Keratinocyte (primary cell): ENCODE data around the gene ZNFX1. TPM values are rescaled to one million over a fixed set of nuclear protein-coding genes. Genes with fewer than 3 reads are reported as not detected.

Source experiments
- DNase-seq: peaks from one replicate; pipeline ENCODE4 v3.0.0-alpha.2; 2011; ENCODE audit warnings: low read depth, missing footprints, low spot score
- FAIRE-seq: peaks from 2 replicates; lab custom pipeline; 2011; peaks lifted over from hg19 to GRCh38; lab: Jason Lieb, UNC
- H2AFZ ChIP-seq: 2 replicates; pipeline ENCODE4 v1.6.0; 2012; ENCODE audit warnings: low read length, control low read depth, inconsistent platforms; ENCODE audit not compliant: control insufficient read depth
- H3K27ac ChIP-seq: 2 replicates; pipeline ENCODE4 v1.5.1; 2011; ENCODE audit warnings: low read length; ENCODE audit not compliant: control insufficient read depth, insufficient read depth
- H3K27me3 ChIP-seq: 3 replicates; pipeline ENCODE4 v1.6.0; 2011; ENCODE audit warnings: low read length; ENCODE audit not compliant: control insufficient read depth, insufficient read depth; ENCODE audit errors: extremely low read depth
- H3K36me3 ChIP-seq, 2 experiments: 2 replicates in 1 of 2; 3 replicates in 1 of 2; pipeline ENCODE4 v1.5.1; 2011; ENCODE audit warnings: low read length in 2 of 2, mild to moderate bottlenecking in 1 of 2; ENCODE audit not compliant: control insufficient read depth in 2 of 2, insufficient read depth in 2 of 2; ENCODE audit errors: extremely low read depth in 1 of 2
- H3K4me1 ChIP-seq: 3 replicates; pipeline ENCODE4 v1.5.1; 2011; ENCODE audit warnings: low read length; ENCODE audit not compliant: control insufficient read depth, insufficient read depth; ENCODE audit errors: extremely low read depth
- H3K4me2 ChIP-seq: 3 replicates; pipeline ENCODE4 v1.6.0; 2011; ENCODE audit warnings: low read depth, low read length; ENCODE audit not compliant: control insufficient read depth, insufficient read depth; ENCODE audit errors: extremely low read depth
- H3K4me3 ChIP-seq, 3 experiments: fragments of 200-600 bp in 1 of 3; sonication (generic) in 1 of 3; 2 replicates in 2 of 3; 3 replicates in 1 of 3; pipeline ENCODE4 v1.5.1; 2011 to 2016; ENCODE audit warnings: low read length in 3 of 3, mild to moderate bottlenecking in 3 of 3, control low read depth in 2 of 3, inconsistent platforms in 1 of 3, low read depth in 1 of 3, mixed read lengths in 1 of 3, mixed run types in 1 of 3, moderate library complexity in 1 of 3; ENCODE audit not compliant: control insufficient read depth in 2 of 3, insufficient read depth in 2 of 3; ENCODE audit errors: extremely low read depth in 1 of 3
- H3K79me2 ChIP-seq: 2 replicates; pipeline ENCODE4 v1.6.0; 2012; ENCODE audit warnings: low read length; ENCODE audit not compliant: control insufficient read depth, insufficient read depth
- H3K9ac ChIP-seq: 3 replicates; pipeline ENCODE4 v1.6.0; 2011; ENCODE audit warnings: low read length; ENCODE audit not compliant: control insufficient read depth, insufficient read depth; ENCODE audit errors: extremely low read depth
- H3K9me1 ChIP-seq: 3 replicates; pipeline ENCODE4 v1.6.0; 2011; ENCODE audit warnings: low read length; ENCODE audit not compliant: control insufficient read depth, insufficient read depth; ENCODE audit errors: extremely low read depth
- H3K9me3 ChIP-seq: 2 replicates; pipeline ENCODE4 v1.5.1; 2012; ENCODE audit warnings: low read depth, low read length; ENCODE audit not compliant: control insufficient read depth
- H4K20me1 ChIP-seq: 3 replicates; pipeline ENCODE4 v1.6.0; 2011; ENCODE audit warnings: low read length; ENCODE audit not compliant: control insufficient read depth, insufficient read depth; ENCODE audit errors: extremely low read depth
- CTCF ChIP-seq, 3 experiments: IDR thresholded peaks in 1 of 3; conservative IDR thresholded peaks in 1 of 3; optimal IDR thresholded peaks in 1 of 3; 2 replicates in 2 of 3; 3 replicates in 1 of 3; pipeline versions ENCODE3 to v1.5.1; 2011; ENCODE audit warnings: low read length in 3 of 3, mild to moderate bottlenecking in 3 of 3, moderate library complexity in 2 of 3, control low read depth in 1 of 3, inconsistent platforms in 1 of 3; ENCODE audit not compliant: insufficient read depth in 2 of 3; ENCODE audit errors: extremely low read depth in 1 of 3
- EZH2 ChIP-seq: IDR thresholded peaks from one replicate; pipeline ENCODE4 v1.6.1; 2012; ENCODE audit warnings: inconsistent platforms, mild to moderate bottlenecking, low read length, moderate library complexity
- dilution Hi-C: fragments of 300-500 bp; cut with MboI; formaldehyde crosslinking; loops from one replicate; pipeline ENCODE4 v1.7.0; 2020; ENCODE audit warnings: low sequenced_read_pairs; ENCODE audit not compliant: extremely low pct_ligation_motif_present
- polyA plus RNA-seq, 5 experiments: library from polyadenylated mRNA; depleted of rRNA in 3 of 5; stranded (reverse) in 3 of 5; stranded (forward) in 1 of 5; unstranded in 1 of 5; fragments of >200 nt; gene quantifications; 1 replicate in 1 of 5; 2 replicates in 3 of 5; 3 replicates in 1 of 5; pipeline versions ENCODE4 v1.2.1 to v1.2.3, GENCODE V29; 2011 to 2012; ENCODE audit warnings: missing spikeins in 2 of 5, low read depth in 1 of 5, low replicate concordance in 1 of 5

Gene ZNFX1
- polyA plus RNA-seq, 1 donor (not counting 4 experiments of a cell fraction or from before 2014, with no cell fraction given) = 14.2 TPM

- Histone ChIP-seq H3K4me2 (no peak overlapping the region), H3K27ac (no peak overlapping the region), H3K36me3 (peaks cover 33 to 44% of the 10 kb centered on the region in 2 experiments), H3K4me1 (no peaks in the 10 kb centered on the region), H3K4me3 (no peak overlapping the region), H3K27me3 (no peaks in the 10 kb centered on the region), H3K79me2 (peaks cover 9% of the 10 kb centered on the region), H4K20me1 (no peaks in the 10 kb centered on the region), H3K9me3 (no peaks in the 10 kb centered on the region), H3K9me1 (no peaks in the 10 kb centered on the region), H2AFZ (no peak overlapping the region), H3K9ac (no peak overlapping the region)
- dilution Hi-C loops = no loop called here
- DNase-seq (no peak), FAIRE-seq (no peak)
- TF ChIP-seq EZH2 (no peak), CTCF (optimal IDR thresholded peaks at IDR 0.05 in 1 of 3, IDR thresholded peaks at IDR 0.05 in 1 of 3, conservative IDR thresholded peaks at IDR 0.05 in 1 of 3; ENCODE audit: extremely low read depth in 1 of 3, insufficient read depth in 2 of 3, low read length in 3 of 3) (no peak)
Measured at GRCh38 chr20:49260218-49260617, 17.6 kb downstream of the ZNFX1 start.

DNA sequence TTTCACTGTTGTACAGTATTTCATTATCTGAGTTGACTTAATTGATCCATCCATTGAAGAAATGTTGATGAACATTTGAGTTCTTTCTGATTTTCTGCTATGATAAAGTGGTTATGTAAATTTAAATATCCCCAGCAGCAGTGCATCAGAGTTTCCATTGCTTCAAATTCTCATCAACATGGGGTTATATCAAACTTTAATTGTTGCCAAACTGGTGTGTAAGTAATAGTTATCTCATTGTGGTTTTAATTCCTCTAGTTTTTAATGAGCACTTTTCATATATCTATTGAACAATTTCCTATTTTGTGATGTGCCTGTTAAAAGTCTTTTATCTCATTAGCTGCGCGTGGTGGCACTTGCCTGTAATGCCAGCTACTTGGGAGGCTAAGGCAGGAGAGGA, 18.1 kb downstream of the ZNFX1 start:
- DNase-seq (no peak), FAIRE-seq (no peak)
- Histone ChIP-seq H4K20me1 (no peaks in the 10 kb centered on the region), H3K9ac (no peak overlapping the region), H3K27me3 (no peaks in the 10 kb centered on the region), H3K27ac (no peak overlapping the region), H3K9me1 (no peaks in the 10 kb centered on the region), H2AFZ (no peak overlapping the region), H3K4me3 (no peak overlapping the region), H3K4me1 (no peaks in the 10 kb centered on the region), H3K4me2 (no peak overlapping the region), H3K36me3 (peaks cover 31 to 42% of the 10 kb centered on the region in 2 experiments), H3K79me2 (peaks cover 6% of the 10 kb centered on the region), H3K9me3 (no peaks in the 10 kb centered on the region)
- TF ChIP-seq EZH2 (no peak), CTCF (optimal IDR thresholded peaks at IDR 0.05 in 1 of 3, IDR thresholded peaks at IDR 0.05 in 1 of 3, conservative IDR thresholded peaks at IDR 0.05 in 1 of 3; ENCODE audit: extremely low read depth in 1 of 3, insufficient read depth in 2 of 3, low read length in 3 of 3) (no peak)
- dilution Hi-C loops = no loop called here
